T-helper 17 cell (primary cell): ENCODE measurements around the gene RETREG1. TPM values are rescaled to one million over a fixed set of nuclear protein-coding genes. Genes with fewer than 3 reads are reported as not detected.
A peak's percentile ranks its signal among the peaks of the same experiment; 100 is the strongest.
"Not testable (repeated sequence)": the region's sequence is repeated elsewhere in the genome, so short reads cannot be mapped to it uniquely, and the experiment has no call there.

Source experiments
- ATAC-seq: fragments of 150-1000 bp; cut with Tn5 transposase; 2 replicates; pipeline ENCODE4 v1.10.0; 2021; ENCODE audit warnings: mild to moderate bottlenecking, moderate library complexity
- DNase-seq, 3 donors: peaks; one replicate each; pipeline versions ENCODE4 v3.0.0 to v3.0.0-alpha.2; 2020 to 2021
- H3K9me3 ChIP-seq: one replicate; pipeline ENCODE4 v1.7.0; 2013; ENCODE audit warnings: low read length, mild to moderate bottlenecking; ENCODE audit not compliant: control insufficient read depth, poor library complexity, severe bottlenecking
- H3K27ac Mint-ChIP-seq: one replicate; pipeline ENCODE4 v1.8.0; 2022; ENCODE audit warnings: mild to moderate bottlenecking, moderate library complexity, mixed read lengths
- H3K27me3 Mint-ChIP-seq: one replicate; pipeline ENCODE4 v1.8.0; 2022; ENCODE audit warnings: mixed read lengths
- H3K36me3 Mint-ChIP-seq: one replicate; pipeline ENCODE4 v1.8.0; 2022; ENCODE audit warnings: low read depth, mixed read lengths
- H3K4me1 Mint-ChIP-seq: one replicate; pipeline ENCODE4 v1.8.0; 2022; ENCODE audit warnings: mild to moderate bottlenecking, mixed read lengths
- H3K4me3 Mint-ChIP-seq: one replicate; pipeline ENCODE4 v1.8.0; 2022; ENCODE audit warnings: mild to moderate bottlenecking, moderate library complexity, mixed read lengths
- total RNA-seq, 4 donors: library from RNA in 2 of 4; stranded (reverse) in 2 of 4; gene quantifications; one replicate each; pipeline ENCODE4 v1.2.3 and lab custom pipeline; 2022 to 2026

RETREG1 gene
- total RNA-seq, 2 donors from 2014 or later: 30.2 to 37.8 TPM

DNA sequence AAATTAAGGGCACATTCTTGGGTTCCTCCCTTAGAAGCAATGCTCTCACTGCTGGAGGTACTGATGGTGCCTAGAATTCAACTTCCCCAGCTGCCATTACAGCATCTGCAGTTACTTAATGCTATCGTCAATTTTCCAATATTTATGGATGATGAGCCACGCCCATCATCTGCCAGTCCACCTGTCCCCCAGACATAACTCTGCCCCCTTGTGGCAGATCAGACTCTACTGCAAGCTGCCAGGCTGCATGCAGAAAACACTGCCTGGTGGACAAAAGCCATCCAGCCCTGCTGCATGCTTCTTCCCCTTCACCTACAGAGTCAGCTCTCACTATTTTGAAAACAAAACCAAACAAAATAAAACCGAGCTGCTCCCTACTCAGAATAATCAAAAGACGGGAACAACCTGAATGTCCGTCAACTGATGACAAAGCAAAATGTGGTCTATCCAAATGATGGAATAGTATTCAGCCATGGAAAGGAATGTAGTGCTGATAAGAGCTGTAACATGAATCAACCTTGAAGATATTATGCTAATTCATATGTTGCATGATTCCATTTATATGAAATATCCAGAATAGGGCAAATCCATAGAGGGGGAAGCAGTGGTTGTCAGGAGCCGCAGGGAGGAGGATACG is 66.4 kb downstream of the RETREG1 start:
- ATAC-seq: peak; percentile 57
- no peaks in the 10 kb centered on the region for H3K9me3 ChIP-seq
- no peak for DNase-seq
- no peaks in the 10 kb centered on the region for H3K27me3 Mint-ChIP-seq
- peaks cover 29% of the 10 kb centered on the region for H3K4me1 Mint-ChIP-seq
- H3K4me3 Mint-ChIP-seq: no peak overlapping the region
- peaks cover 4% of the 10 kb centered on the region for H3K36me3 Mint-ChIP-seq
- H3K27ac Mint-ChIP-seq: peak overlapping the region; percentile 70

DNA sequence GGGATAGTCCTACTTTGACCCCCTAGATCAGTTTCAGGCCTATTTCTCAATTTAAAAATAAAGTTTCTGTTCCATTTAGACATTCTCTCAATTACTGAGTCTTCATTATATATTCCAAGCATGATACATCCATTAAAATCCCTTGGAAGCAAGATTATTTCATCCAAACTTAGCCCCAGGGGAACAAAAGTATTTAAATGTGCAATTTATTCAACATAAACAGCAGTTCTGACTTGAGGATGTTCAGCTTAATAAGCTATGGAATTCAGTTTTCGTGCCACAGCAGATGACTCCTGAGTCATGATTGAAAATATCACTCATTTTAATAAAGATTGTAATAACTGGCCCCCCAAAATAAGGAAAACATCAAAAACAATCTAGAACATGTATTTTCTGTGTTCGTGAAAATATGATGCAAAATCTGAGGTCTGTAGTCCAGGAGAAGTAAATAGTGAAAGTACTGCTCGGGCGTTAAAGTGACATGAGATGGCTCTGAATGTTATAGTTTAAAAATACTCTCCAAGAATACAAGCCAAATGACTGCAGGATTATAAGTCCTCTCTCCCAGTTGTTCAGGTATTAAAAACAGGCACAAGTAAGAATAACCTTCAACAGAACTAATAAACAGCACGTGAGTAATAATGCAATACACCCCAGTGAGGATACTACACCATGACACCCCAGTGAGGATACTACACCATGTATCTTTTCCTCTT is 67.1 kb downstream of the RETREG1 start:
- H3K27ac Mint-ChIP-seq: peak overlapping the region; percentile 70
- H3K36me3 Mint-ChIP-seq: peaks cover 4% of the 10 kb centered on the region
- H3K27me3 Mint-ChIP-seq: no peaks in the 10 kb centered on the region
- ATAC-seq (no peak), DNase-seq (no peak)
- no peaks in the 10 kb centered on the region for H3K9me3 ChIP-seq
- peaks cover 28% of the 10 kb centered on the region for H3K4me1 Mint-ChIP-seq
- H3K4me3 Mint-ChIP-seq: no peak overlapping the region

DNA sequence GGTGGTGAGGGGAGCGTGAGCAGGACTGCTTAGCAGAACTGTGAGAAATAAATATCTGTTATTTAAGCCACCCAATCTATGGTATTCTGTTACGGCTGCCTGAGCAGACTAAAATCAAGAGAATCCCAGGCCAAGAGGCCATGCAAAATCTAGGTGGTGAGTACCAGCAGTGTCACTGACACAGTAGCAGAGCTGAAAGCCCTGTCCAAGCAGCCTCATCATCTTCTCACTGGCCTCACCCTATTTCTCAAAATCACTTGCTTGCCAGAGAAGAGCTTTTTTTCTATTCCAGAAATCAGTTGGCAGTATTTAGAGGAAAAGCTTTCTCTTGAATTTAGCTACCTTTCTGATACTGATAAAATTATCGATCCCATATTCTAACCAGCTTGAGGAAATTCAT is 68.0 kb downstream of the RETREG1 start:
- H3K36me3 Mint-ChIP-seq: peaks cover 4% of the 10 kb centered on the region

DNA sequence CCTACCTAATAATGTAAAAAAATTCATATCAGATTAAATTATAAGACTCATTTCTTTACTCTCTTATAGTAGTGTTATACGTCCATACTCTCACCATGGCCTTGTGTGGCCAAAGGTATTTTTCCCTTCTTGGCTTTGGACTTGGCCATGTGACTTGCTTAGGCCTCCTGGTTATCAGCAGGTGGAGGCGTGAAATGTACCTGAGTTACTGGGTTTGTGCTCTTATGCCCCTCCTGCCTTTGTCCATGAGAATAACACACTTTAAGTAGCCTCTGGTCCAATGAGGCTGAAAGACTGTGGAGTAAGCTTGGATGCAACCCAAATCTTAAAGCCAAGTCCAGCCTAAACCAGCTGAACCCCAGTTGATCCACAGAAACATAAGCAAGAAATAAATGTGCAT is 68.7 kb downstream of the RETREG1 start:
- Mint-ChIP-seq H3K27me3 (no peaks in the 10 kb centered on the region), H3K27ac (no peak overlapping the region), H3K36me3 (peaks cover 4% of the 10 kb centered on the region), H3K4me1 (peaks cover 34% of the 10 kb centered on the region), H3K4me3 (no peak overlapping the region)
- ATAC-seq (no peak), DNase-seq (no peak)
- no peaks in the 10 kb centered on the region for H3K9me3 ChIP-seq

More for the DNA sequence above, 68.0 kb downstream of the RETREG1 start:
- Mint-ChIP-seq H3K27ac (no peak overlapping the region), H3K27me3 (no peaks in the 10 kb centered on the region), H3K4me3 (no peak overlapping the region), H3K4me1 (peaks cover 32% of the 10 kb centered on the region)
- no peaks in the 10 kb centered on the region for H3K9me3 ChIP-seq
- ATAC-seq (no peak), DNase-seq (no peak)

DNA sequence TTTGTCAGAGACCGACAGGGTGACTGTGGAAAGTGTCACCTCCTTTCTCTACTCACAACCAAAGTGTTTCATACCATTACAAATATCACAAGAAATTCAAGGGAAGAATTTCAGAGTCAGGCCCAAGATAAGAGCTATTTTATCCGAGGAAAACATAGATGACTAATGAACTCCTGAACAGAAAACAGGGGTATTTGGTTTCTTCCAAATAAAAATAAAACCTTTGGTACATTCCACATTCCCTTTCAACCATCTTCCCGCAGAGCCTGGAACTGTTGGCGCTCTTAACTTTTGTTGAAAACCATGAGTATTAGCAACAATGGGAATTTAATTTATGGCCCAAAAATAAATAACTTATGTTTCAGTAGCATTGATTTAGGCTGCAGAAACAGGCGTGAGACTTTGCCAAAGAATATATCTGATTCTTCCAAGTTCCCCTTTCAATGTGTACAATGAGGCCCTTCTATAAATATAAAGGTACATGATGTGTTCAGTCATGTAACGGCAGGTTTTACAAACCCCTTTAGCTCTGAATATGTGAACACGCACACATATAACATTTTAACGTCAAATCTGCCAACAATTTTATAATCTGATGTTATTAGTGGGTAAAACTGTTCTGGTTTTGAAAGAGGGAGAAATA is 69.5 kb downstream of the RETREG1 start:
- Mint-ChIP-seq H3K36me3 (peaks cover 2% of the 10 kb centered on the region), H3K4me1 (peaks cover 33% of the 10 kb centered on the region), H3K27ac (no peak overlapping the region), H3K4me3 (no peak overlapping the region), H3K27me3 (no peaks in the 10 kb centered on the region)
- no peaks in the 10 kb centered on the region for H3K9me3 ChIP-seq
- ATAC-seq (no peak), DNase-seq (no peak)

DNA sequence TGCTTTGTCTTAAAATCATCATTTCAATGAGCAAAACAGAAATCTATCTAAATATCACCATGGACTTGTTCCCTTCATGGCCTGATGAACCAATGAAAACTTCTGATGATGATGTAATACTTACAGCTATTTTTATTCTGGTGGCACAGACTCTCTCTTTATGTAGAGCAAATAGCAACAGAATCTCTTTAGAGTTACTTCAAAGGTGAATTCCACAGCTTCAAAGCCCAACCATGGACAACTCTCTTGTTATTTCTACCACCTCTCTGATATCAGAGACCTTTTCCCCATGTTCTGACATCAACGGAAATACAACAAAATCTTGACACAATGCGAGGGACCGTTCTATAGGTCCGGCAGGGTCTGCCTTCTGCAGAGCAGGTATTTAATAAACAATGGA is 70.1 kb downstream of the RETREG1 start:
- H3K27me3 Mint-ChIP-seq: no peaks in the 10 kb centered on the region
- H3K36me3 Mint-ChIP-seq: peaks cover 2% of the 10 kb centered on the region
- DNase-seq (no peak), ATAC-seq (no peak)
- no peak overlapping the region for H3K4me3 Mint-ChIP-seq
- H3K27ac Mint-ChIP-seq: no peak overlapping the region
- peaks cover 34% of the 10 kb centered on the region for H3K4me1 Mint-ChIP-seq
- no peaks in the 10 kb centered on the region for H3K9me3 ChIP-seq

DNA sequence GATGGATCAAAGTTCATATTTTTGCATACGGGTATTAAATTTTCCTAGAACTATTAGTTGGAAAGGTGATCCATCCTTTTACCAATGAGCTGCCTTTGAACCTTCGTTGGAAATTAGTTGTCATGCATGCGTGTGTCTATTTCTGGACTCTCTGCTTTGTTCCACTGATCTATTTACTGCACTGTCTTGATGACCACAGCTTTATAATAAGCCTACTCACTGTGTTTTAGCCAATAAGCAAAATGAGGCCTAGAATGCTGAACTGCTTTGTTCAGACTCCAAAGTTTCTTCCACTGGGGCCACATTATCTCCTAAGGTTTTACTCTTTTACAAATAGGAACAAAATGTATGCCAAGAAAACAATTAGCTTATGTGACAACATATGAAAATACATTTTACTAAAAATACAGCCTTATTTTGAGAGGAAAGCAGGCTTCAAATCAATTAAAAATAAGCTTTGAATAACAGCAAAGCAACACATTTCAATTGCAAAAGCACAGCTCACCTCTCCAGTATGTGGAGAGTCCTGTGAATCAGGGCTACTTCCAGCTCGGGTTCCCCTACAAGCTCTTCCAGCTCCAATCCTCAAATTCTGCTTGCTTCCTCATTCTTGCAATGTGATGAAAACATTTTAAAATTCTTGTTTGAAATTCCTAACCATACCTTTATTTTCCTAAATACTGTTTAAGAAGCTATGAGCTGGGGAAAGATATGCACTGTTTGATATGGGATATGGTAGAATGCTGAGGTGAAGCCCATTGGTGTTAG is 72.0 kb downstream of the RETREG1 start:
- Mint-ChIP-seq H3K4me1 (peaks cover 41% of the 10 kb centered on the region), H3K27me3 (no peaks in the 10 kb centered on the region), H3K27ac (no peak overlapping the region), H3K4me3 (no peak overlapping the region), H3K36me3 (peaks cover 2% of the 10 kb centered on the region)
- no peak for ATAC-seq
- H3K9me3 ChIP-seq: no peaks in the 10 kb centered on the region
- DNase-seq: no peak

DNA sequence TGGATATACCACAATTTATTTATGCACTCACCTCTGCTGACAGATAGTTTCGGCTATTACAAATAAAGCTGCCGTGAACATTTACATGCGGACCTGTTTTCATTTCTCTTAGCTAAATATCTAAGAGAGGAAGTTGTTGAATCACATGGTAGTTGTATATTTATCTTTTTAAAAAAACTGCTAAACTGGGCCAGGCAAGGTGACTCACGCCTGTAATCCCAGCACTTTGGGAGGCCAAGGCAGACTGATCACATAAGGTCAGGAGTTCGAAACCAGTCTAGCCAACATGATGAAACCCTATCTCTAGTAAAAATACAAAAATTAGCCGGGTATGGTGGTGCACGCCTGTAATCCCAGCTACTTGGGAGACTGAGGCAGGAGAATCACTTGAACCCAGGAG is 73.6 kb downstream of the RETREG1 start:
- not testable (repeated sequence) for H3K9me3 ChIP-seq, H3K27ac Mint-ChIP-seq, ATAC-seq, H3K4me3 Mint-ChIP-seq, H3K36me3 Mint-ChIP-seq, H3K27me3 Mint-ChIP-seq, DNase-seq
- H3K4me1 Mint-ChIP-seq: peaks cover 44% of the 10 kb centered on the region

DNA sequence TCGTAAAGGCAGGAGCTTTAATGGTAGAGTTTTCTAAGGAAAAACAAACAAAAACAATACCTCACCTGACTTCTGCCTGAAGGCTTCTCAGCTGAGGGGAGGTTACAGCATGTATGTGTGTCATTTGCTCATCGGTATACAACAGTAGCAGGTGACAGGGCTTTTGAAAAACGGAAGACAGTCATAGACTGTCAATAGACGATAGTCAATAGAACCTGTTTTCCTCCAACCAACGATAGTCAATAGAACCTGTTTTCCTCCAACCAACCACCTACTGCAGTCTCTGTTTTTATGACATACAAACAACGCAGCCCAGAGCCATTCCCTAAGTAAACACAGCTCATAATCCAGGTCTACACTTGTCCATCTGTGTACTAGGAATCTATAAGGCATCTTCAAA is 74.6 kb downstream of the RETREG1 start:
- DNase-seq: no peak
- H3K36me3 Mint-ChIP-seq: peaks cover 4% of the 10 kb centered on the region
- peaks cover 45% of the 10 kb centered on the region for H3K4me1 Mint-ChIP-seq
- H3K4me3 Mint-ChIP-seq: no peak overlapping the region
- no peaks in the 10 kb centered on the region for H3K27me3 Mint-ChIP-seq
- ATAC-seq: no peak
- peak overlapping the region; percentile 8 for H3K27ac Mint-ChIP-seq
- H3K9me3 ChIP-seq: no peaks in the 10 kb centered on the region

DNA sequence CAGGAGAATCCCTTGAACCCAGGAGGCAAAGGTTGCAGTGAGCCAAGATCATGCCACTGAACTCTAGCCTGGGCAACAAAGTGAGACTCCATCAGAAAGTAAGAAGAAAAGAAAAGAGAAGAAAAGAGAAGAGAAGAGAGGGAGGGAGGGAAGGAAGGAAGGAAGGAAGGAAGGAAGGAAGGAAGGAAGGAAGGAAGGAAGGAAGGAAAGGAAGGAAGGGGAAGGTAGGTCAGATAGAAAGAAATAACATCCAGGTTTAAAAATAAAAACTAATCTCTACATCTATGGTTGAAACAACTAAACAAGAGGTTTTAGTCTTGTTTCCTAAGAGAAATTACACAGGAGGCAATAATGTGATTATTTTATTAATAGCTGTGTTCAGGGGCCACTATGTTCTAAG is 75.2 kb downstream of the RETREG1 start:
- Mint-ChIP-seq H3K4me3 (peak overlapping the region; percentile 45), H3K4me1 (peaks cover 45% of the 10 kb centered on the region), H3K27ac (peak overlapping the region; percentile 8)
- H3K9me3 ChIP-seq, H3K27me3 Mint-ChIP-seq, DNase-seq, H3K36me3 Mint-ChIP-seq, ATAC-seq: not testable (repeated sequence)

DNA sequence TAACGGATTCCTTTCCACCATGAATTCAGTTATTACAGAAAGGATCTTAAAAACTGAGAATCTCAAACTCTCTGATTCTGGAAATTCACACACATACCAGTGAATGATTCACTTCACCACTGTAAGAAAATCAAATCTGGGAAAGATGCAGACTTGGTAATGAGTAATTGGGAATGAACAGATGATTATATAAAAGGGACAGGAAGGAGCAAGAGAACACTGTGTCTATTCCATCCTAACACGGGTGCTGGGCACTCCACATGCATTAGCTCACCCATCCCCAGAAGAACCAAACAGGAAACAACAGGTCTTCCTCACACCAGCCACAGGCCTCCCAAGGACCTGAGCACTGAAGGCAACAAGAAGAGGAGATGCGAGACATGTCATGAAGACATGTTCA is 76.4 kb downstream of the RETREG1 start:
- DNase-seq (no peak), ATAC-seq (no peak)
- Mint-ChIP-seq H3K4me1 (peaks cover 45% of the 10 kb centered on the region), H3K27me3 (no peaks in the 10 kb centered on the region), H3K36me3 (peaks cover 4% of the 10 kb centered on the region), H3K27ac (peak overlapping the region; percentile 34), H3K4me3 (no peak overlapping the region)
- no peaks in the 10 kb centered on the region for H3K9me3 ChIP-seq

DNA sequence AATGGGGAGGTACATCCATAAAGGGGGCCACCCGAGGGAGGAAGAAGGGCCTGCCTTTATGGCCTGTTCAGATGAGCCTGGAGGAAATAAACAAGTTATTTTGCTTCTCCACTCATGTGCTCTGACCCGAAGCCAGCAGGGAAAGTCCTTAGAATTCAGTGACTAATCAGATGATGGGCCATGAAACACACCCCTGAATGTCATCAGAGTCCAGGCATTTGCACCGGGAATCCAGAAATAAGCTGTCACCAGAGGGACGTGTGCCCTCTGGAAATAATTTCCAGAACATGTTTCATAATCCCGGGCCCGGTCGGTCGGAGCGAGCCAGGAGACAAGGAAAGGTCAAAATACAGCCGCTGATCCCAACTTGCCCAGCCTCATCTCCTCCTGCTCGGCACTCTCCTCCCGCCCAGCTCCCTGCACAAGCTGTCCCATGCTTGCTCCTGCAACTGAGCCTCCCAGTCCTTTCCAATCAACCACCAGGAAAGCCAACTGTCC is 77.6 kb downstream of the RETREG1 start:
- Mint-ChIP-seq H3K36me3 (peaks cover 4% of the 10 kb centered on the region), H3K27me3 (no peaks in the 10 kb centered on the region), H3K27ac (no peak overlapping the region), H3K4me3 (no peak overlapping the region), H3K4me1 (peaks cover 47% of the 10 kb centered on the region)
- DNase-seq (no peak), ATAC-seq (no peak)
- no peaks in the 10 kb centered on the region for H3K9me3 ChIP-seq

DNA sequence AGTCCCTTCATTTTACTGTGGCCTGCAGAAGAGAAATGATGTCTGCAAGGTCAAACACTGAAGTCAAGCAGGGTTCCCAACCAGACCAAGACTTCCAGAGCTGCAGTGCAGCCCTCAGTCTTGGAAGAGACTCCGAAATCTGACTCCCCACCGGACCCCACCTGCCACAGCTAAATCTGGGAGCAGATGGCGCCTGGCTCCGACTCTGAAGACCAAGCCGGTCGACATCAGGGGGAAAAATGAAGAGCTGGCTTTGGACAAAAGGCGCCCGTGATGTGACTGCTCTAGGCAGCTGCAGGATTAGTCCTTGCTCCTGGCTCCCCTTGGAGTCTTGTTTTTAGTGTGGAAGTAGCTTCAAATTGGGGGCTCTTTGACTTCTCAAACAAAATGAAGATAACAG is 78.8 kb downstream of the RETREG1 start:
- Mint-ChIP-seq H3K27me3 (no peaks in the 10 kb centered on the region), H3K27ac (no peak overlapping the region), H3K4me3 (no peak overlapping the region), H3K36me3 (peaks cover 4% of the 10 kb centered on the region), H3K4me1 (peaks cover 45% of the 10 kb centered on the region)
- H3K9me3 ChIP-seq: no peaks in the 10 kb centered on the region
- ATAC-seq (no peak), DNase-seq (no peak)
